HG03439 (cell line): Measurements from ENCODE around the gene NWD2.

Experiments
- ATAC-seq: cut with Tn5 transposase; IDR thresholded peaks from one replicate; pipeline ENCODE4 v1.9.1; 2021; ENCODE audit warnings: mild to moderate bottlenecking, moderate library complexity; ENCODE audit not compliant: unreplicated experiment

Gene NWD2

DNA sequence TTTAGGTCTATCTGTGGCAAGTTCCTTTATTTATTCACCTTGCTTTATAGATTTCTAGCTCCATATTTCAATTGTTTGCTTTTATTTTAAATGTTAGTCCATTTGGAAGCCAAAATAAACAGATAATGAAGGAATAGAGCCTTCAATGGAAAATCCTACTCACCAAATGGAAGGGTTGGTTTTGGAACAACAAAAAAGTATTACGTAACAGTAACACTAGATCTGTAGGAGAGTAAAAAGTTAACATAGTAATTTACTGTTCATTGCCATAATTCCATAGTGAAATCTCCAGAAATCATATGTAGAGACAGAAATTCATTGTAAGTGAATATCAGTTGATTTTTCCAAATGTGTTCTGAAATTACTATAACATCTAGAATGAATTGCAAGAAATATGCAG is 34.6 kb downstream of the NWD2 start:
- ATAC-seq = no peak

DNA sequence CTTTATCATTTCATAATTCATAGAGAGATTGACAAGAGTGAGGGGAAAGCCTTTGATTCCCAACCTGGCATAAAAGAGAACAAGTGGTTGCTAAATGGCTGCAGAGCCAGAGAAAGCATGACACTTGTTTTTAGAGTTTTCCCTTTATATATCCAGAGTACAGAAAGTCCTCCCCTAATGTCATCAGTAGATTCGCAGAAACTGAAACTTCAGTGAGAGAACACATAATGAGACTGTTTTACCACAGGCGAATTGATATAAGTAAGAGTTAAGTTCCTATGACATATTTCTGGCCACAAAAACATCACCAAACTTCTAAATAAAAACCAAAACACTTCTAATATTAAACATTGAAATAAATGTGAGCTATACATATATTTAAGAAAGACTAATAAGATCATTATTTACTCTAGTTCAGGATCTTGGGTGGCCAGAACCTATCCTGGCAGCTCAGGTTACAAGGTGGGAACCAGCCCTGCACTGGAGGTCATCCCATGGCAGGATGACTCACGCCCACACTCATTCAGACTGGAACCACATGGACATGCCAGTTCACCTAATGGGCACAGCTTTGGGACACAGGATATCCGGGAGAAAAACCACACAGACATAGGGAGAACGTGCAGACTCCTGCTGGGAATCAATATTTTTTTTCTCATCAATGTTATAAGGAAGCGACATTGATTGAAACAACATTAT is 35.5 kb downstream of the NWD2 start:
- ATAC-seq = no peak

DNA sequence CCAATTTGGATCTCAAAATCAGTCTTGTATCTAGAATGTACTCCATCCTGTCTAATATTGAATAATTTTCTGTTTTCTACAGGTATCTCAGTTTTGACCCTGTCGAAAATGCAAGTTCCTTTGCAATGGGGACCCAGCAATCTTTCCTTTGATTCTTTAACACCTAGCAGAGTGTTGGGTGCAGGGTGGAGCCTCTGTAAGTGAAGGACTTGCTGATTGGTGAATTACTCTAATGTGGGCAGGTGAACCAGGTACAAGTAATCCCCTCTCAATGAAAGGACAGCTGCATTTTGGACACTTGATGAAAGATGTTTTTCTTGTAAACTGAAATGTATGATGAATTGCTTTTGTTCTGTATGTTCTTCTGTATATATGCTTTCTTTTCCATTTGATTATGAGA is 54.9 kb downstream of the NWD2 start:
- no peak for ATAC-seq

DNA sequence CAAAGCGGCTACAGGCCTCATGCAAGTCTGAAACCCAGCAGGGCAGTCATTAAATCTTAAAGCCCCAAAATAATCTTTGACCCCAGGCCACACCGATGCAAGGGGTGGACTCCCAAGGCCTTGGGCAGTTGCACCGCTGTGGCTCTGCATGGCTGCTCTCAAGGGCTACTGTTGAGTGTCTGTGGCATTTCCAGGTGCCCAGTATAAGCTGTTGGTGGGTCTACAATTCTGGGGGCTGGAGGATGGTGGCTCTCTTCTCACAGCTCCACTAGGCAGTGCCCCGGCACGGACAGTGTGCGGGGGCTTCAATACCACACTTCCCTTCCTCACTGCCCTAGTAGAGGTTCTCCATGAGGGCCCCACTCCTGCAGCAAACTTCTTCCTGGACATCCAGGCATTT is 60.1 kb downstream of the NWD2 start:
- no peak for ATAC-seq

DNA sequence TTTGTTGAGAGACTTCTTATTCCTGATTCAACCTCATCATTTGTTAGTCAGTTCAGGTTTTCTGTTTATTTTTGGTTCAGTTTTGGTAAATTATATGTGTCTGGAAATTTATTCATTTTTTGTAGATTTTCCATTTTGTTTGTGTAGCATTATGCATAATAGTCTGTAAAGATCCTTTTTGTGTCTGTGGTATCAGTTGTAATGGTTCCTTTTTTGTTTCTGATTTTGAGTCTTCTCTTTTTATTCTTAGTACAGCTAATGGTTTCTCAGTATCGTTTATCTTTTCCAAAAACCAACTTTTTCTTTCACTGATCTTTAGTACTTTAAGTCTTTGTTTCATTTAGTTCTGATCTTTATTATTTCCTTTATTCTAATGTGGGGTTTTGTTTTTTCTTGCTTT is 61.4 kb downstream of the NWD2 start:
- no peak for ATAC-seq

DNA sequence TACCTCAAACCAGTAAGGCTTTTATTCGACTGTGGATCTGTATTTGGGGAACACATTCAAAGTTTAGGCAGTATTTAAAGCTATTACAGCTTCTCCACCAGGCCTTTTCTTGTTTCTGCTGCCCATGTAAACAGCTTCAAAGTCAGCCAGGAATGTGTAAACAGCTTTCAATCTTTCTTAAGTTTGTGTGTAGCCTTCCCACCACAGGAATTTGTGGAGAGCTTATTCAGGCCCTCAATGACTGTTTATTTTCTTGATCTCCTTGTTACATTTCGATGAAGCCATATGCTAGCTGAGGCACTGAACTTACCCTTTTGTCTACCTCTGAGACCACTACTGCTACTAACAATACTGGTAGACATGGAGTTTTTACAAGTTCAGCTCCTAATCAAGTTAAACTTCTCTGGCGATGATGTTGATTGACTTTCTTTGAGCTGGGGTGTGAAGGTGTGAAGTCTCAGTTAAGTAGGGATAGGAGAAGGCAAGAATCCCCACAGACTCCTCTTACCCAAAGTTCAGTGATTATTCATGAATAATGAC is 72.6 kb downstream of the NWD2 start:
- ATAC-seq = no peak

DNA sequence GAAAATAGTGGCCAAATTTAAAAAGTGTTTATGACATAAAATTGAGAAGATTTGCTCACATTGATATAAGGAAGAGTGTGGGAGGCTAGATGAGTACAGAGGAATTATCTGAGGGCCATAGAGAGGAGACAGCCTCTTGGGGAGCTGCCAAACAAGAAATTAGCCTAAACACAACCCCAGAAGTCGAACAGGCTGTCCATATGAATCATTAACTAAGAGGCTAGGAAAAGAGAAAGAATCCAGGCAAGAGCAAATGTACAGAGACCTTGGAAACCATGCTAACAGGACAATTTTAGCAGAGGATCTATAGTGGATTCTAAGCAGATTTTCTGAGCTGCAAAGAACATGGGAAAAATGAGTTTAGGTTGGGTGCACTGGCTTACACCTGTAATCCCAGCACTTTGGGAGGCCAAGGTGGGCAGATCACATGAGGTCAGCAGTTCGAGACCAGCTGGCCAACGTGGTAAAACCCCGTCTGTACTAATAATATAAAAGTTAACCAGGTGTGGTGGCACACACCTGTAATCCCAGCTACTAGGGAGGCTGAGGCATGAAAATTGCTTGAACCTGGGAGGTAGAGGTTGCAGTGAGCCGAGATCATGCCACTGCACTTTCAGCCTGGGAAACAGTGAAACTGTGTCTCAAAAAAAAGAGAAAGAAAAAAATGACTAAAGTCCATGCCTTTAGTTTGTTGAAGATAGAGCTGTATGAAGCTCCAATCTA is 76.1 kb downstream of the NWD2 start:
- ATAC-seq = no peak

DNA sequence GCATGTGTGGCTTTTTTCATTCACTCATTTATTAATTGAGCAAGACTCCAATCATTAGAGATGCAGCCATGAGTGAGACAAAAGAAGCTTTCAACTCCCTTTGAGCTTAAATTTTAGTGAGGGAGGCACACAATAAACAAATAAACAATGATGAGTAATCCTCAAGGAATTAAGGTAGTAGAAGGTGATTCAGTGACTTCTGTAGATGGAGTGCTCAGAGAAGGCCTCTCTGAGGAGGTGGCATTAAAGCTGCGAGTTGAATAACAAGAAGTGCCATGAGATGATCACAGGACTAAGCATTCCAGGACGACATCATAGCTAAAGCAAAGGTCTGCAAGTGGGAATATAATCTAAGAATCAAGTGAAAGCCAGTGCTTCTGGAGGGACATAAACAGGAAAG is 77.6 kb downstream of the NWD2 start:
- no peak for ATAC-seq

DNA sequence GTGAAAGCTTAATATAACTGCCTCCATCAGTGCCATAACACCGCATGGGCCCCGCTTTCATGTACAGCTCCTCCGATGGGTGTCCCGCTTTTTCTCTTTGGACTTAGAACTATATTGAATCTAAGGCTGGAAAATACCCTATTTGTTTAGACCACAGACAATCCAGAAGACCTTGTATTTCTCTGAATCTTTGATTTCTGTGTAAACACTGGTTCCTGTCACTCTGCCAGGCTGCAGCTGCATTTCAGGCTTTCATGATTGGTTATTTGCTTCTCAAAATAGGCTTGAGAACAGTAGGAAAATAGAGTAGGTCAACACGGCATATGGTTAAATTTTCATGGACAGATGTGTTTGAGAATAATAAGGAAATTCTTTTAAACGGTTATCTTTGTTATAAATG is 80.0 kb downstream of the NWD2 start:
- no peak for ATAC-seq

DNA sequence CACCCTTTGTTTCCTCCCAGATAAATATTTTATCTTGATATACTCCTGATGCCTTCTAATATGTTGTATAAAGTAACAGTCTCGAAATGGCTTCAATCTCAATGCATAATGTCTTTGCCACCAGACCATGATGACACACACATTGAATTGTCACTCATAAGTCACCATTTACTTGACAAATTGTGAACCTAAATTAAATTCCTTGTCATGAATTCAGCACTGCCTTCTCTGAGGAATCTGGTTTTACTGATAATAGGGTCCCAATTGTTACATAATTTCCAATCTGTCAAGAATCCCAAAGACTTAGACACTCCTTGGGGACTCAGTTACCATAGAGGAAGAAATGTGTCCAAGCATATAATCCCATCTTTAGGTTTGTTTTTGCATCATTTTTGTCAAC is 82.3 kb downstream of the NWD2 start:
- ATAC-seq = no peak

DNA sequence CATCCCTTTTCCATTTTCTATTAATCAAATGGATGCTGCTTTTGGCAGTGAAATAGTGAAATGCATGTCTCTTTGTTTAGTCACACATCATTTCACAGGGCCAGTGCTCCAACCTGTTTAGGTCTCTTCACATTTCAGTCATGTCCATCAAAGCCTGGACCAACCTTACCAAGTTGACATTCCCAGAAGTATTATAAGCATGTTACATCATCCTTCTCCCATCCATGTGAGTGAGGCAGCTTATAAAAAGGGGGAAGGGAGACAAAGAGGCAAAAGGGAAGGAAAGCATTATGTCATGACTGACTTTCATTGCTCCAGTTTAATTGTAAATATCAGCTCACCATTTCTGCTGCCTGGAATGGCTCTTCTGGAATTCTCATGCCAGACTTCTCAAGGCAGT is 94.4 kb downstream of the NWD2 start:
- ATAC-seq = no peak

DNA sequence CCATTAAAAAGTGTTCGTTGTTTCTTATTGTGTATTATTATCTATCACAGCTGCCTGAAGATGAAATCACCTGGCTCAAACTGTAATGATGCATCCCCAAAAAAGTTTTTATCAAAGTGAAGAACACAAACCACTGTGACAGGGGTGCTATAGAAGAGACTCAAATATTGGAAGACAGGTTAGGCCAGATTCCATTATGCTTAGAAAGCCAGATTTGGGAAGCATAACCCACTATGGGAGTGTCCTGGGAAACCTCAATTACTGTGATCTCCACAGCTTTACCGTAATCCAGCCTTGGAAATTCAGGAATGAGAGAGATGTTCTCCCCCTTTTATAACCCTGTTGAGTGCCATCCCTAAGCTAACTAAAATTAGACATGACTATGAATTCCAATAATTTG is 114.2 kb downstream of the NWD2 start:
- ATAC-seq = no peak

DNA sequence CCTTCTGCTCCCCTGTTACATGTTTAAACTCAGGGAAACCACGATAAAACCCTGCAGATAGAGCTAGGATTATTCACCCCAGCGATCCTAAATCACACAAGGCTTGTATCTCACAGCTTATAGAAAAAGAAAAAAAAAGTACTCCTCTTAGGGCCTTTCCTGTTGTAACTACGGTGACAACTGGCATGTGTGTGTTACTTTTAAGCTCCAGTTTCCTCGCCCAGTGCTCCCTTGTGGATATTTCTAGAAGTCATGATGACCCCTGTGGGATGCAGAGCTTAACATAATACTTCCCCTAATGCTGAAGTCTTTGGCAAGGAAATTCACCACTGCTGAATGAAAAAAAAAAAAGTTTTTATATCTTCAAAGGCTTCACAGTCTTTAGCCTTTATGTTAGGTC is 114.7 kb downstream of the NWD2 start:
- no peak for ATAC-seq

DNA sequence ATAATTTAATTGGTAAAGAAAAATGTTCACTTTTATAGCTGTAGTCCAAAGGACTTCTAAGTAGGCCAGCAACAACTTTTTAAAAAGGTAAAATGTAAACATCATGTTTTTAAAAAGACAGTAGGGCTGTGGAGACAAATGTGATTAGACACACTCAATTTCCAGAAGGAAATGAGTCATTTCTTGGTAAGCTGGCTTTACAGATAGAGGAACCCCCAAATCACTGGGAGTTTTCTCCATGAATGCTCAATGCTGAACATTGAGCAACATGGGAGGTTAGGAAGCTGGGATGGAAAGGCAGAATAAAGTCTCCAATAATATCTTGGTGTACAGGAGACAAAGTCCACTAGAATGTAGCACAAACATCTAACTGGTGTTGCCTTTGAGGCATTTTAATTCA is 121.3 kb downstream of the NWD2 start:
- ATAC-seq = no peak

DNA sequence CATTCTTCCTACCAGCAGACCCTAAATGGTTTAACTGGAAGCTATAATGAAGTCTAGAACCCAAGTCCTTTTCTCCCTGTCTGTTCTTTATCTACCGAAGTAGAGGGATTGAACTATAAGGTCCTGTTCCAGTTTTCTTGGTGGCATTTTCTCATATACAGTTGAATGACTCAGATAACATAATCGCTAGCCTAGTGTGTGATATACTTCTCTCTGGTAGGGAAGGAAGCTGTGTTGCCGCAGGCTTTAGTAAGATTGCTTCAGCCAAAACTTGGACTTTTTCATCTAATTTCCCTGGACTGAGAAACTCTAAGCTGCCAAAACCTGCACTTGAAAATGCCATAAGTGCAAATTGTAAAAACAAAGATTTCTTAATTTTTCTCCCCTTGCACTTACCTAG is 123.4 kb downstream of the NWD2 start:
- no peak for ATAC-seq

DNA sequence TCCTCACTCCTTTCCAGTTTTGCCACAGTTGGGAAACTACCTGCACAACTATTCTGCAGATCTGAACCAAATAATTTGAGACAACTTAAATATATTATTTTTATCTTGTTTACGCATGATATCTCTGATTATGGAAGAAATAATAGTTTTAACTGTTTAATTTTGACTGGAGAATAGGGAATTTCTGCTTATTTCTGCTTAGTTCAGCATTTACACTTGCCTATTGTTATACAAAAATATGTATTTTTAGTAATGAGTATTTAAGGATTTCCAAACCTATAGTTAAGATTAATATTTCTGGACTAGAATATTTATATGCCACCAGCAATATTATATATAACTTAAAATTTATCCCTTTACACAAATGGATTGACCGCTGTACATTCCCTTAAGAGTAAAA is 125.5 kb downstream of the NWD2 start:
- no peak for ATAC-seq

DNA sequence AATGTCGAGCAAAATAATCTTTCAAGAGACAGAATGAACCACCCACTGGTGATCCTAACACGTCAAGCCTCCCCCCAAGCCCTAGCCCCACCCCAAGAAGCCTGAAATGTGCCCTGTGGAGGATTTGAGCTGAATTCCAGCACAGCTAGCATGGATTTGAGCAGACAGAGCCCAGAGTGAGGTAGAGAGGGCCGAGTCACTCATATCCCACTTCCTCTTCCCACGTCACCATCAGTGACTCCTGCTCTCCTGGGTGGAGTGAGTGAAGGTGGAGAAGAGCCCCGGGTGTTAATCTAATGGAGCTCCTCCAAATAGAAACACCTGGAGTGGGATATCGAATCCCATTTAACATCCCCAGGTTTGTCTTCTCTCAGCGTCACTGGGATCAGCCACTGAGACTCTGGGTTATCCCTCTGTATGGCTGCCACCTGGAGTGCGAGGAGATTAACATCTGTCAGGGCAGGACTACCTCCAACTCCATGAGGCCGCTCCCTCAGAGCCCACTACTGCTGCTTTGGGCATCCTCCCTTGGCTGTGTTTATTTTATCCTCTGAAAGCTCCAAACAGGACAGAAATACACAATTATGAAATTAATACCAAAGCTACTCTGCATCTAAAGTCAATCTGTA is 136.6 kb downstream of the NWD2 start:
- ATAC-seq = no peak

DNA sequence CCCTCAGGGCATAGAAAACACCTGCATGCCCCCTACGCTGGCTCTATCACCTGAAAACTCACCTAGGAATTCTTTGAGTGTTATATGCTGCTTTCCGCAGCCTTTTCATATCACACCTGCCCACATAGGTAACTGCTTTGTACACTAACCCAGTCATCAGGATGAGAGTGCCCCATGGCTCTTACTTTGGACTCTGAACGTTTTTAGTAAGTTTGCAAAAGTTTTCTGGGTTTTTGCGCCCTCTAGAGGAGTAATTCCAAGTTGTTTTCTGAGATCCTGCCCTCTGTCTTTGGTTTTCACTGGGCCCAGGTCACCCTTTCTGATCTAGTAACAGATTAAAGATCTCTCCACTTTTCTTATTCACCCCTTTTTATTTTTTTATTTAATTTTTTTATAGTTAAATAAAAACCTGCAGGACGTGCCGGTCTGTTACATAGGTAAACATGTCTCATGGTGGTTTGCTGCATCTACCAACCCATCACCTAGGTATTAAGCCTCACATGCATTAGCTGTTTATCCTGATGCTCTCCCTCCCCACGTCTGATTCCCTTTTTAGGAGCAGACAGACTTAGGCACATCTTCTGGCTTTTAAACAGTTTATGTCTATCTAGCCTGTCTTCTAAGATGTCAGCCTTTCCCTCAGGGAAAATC is 139.2 kb downstream of the NWD2 start:
- ATAC-seq = peak; percentile 63

DNA sequence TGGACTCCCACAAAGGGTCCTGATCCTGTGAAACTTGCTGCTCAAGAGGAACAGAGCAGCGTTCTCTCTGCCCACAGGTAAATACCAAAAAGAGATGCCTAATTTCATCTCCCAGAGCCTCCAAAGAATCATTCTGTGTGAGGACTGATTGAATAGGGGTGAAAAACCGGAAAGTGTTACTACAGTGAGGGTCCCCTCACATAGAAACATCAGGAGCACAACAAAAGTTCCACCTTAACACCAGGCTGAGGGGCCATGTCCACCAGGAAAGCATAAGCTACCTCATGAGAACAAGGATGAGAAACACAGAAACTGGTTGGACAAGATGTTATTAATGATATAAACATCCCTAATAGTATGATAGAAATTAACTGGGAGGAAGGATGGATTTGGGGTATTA is 140.9 kb downstream of the NWD2 start:
- ATAC-seq = no peak

DNA sequence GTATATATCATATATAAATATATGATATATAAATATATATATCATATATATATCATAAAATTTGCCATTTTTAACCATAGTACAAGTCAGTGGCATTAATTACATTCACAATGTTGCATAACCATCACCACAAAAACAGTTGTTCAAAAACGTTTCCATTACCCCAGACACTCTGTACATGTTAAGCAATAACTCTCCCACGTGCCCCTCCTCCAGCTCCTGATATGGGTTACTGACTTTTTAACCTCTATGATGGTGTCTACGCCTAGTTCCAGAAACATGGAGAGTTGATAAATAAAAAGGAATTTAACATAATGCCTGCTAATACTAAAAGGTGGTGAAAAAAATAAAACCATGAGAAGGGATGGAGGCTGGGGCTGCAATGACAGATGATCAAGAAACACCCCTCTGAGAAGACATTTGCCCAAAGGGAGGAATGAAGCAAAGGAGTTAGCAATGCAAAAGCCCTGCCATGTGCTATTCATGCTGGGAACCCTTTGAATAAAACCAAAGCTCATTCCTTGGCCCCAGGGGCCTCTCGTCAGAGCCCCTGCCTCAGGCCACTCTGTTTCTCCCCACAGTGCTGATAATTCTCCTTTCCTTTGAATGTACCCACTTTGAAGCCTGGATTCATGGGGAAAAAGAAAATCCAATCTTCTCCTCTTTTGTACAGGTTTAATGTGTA is 144.3 kb downstream of the NWD2 start:
- ATAC-seq = no peak

DNA sequence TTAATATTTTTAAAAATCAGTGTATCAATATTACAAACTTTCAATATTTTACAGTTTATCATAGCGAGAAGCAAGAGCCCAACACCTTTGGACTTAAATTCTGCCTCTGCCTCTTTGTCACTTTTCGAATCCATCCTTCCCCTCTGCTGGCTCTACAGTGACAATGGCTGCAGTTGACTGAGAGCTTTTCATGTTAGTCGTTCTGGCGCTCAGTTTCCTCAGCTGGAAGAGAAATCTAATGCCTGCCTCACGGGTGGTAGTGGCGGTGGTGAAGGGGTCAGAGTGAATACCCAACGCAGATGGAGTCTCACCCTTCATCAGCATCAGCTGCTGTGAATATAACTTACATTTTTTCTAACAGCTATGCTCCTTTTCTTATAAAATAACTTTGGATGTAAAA is 144.8 kb downstream of the NWD2 start:
- no peak for ATAC-seq
